Activated CD8-positive, alpha-beta T cell treated with anti-CD3 and anti-CD28 coated beads for 36 hours (primary cell): ENCODE measurements around the gene RASGRF2. TPM values are rescaled to one million over a fixed set of nuclear protein-coding genes. Genes with fewer than 3 reads are reported as not detected.

Experiments used
- ATAC-seq: fragments of 200-7000 bp; cut with Tn5 transposase; one replicate; pipeline ENCODE4 v1.10.0; 2021; ENCODE audit warnings: mild to moderate bottlenecking, moderate library complexity
- CTCF ChIA-PET: fragments of 350-600 bp; sonication (Branson Sonifier 250); formaldehyde crosslinking; loops from one replicate; lab custom pipeline; 2021; ENCODE audit warnings: antibody characterized with exemption; lab: Charles Lee
- POLR2A ChIA-PET: fragments of 350-600 bp; sonication (Branson Sonifier 250); formaldehyde crosslinking; loops from one replicate; lab custom pipeline; 2021; ENCODE audit warnings: antibody characterized with exemption; lab: Charles Lee
- DNase-seq: peaks from one replicate; pipeline ENCODE4 v3.0.0-alpha.2; 2020
- H3K27ac Mint-ChIP-seq: one replicate; pipeline ENCODE4 v1.8.0; 2021; ENCODE audit warnings: mild to moderate bottlenecking, mixed read lengths
- H3K27me3 Mint-ChIP-seq: one replicate; pipeline ENCODE4 v1.8.0; 2021; ENCODE audit warnings: mixed read lengths
- H3K36me3 Mint-ChIP-seq: one replicate; pipeline ENCODE4 v1.8.0; 2021; ENCODE audit warnings: low read depth, mixed read lengths
- H3K4me1 Mint-ChIP-seq: one replicate; pipeline ENCODE4 v1.8.0; 2021; ENCODE audit warnings: low read depth, mixed read lengths
- H3K4me3 Mint-ChIP-seq: one replicate; pipeline ENCODE4 v1.8.0; 2021; ENCODE audit warnings: mild to moderate bottlenecking, moderate library complexity, mixed read lengths
- H3K9me3 Mint-ChIP-seq: one replicate; pipeline ENCODE4 v1.8.0; 2021; ENCODE audit warnings: mixed read lengths
- CTCF ChIP-seq: fragments of 200-600 bp; IDR thresholded peaks from one replicate; pipeline ENCODE4 v1.8.0; 2022; ENCODE audit warnings: antibody characterized with exemption, mild to moderate bottlenecking
- intact Hi-C: fragments of 100-400 bp; cut with micrococcal nuclease; formaldehyde crosslinking; loops from one replicate; pipeline ENCODE4 v1.10.0; 2022
- total RNA-seq, 2 experiments: library from RNA; stranded (reverse); gene quantifications; one replicate each; pipeline ENCODE4 v1.2.3, GENCODE V29; 2021

Gene RASGRF2
- total RNA-seq, 2 experiments from 2014 or later = 14.9 to 15.8 TPM

- ATAC-seq = no peak
- no peak overlapping the region for H3K27ac Mint-ChIP-seq
Observed at GRCh38 chr5:81128416-81128815, 168.3 kb downstream of the RASGRF2 start.

GRCh38 chr5:81132381-81132780, 172.2 kb downstream of the RASGRF2 start:
- Mint-ChIP-seq H3K27me3 (no peaks in the 10 kb centered on the region), H3K36me3 (peaks cover 37% of the 10 kb centered on the region), H3K27ac (no peak overlapping the region), H3K4me3 (no peak overlapping the region), H3K9me3 (no peaks in the 10 kb centered on the region), H3K4me1 (peaks cover 5% of the 10 kb centered on the region)
- ATAC-seq (no peak), DNase-seq (no peak)
- no peak for TF ChIP-seq CTCF
- intact Hi-C loops = no loop called here
- CTCF ChIA-PET = no interaction called here
- POLR2A ChIA-PET = no interaction called here

More at GRCh38 chr5:81128416-81128815, 168.3 kb downstream of the RASGRF2 start:
- ChIA-PET CTCF (interaction anchor here (1.2 to 1.6 kb wide), 4 partner anchors 17 to 67 kb away, joined by 3 to 8 read pairs (median 4); no protein-coding TSS in a partner anchor), POLR2A (interaction anchor here (1.1 kb wide), 1 partner anchor 15 kb away, joined by 3 read pairs; no protein-coding TSS in a partner anchor)
- peaks cover 3% of the 10 kb centered on the region for H3K4me1 Mint-ChIP-seq
- H3K36me3 Mint-ChIP-seq = peaks cover 18% of the 10 kb centered on the region
- no peak for TF ChIP-seq CTCF
- no peaks in the 10 kb centered on the region for H3K27me3 Mint-ChIP-seq
- H3K4me3 Mint-ChIP-seq = no peak overlapping the region
- DNase-seq = no peak
- intact Hi-C loops = no loop called here
- no peaks in the 10 kb centered on the region for H3K9me3 Mint-ChIP-seq

- CTCF ChIA-PET = no interaction called here
- peaks cover 39% of the 10 kb centered on the region for H3K36me3 Mint-ChIP-seq
- H3K27me3 Mint-ChIP-seq = no peaks in the 10 kb centered on the region
- ATAC-seq (no peak), DNase-seq (no peak)
- H3K4me1 Mint-ChIP-seq = peaks cover 2% of the 10 kb centered on the region
- TF ChIP-seq CTCF = no peak
- H3K27ac Mint-ChIP-seq = no peak overlapping the region
- no peaks in the 10 kb centered on the region for H3K9me3 Mint-ChIP-seq
- intact Hi-C loops = no loop called here
- POLR2A ChIA-PET = interaction anchor here (1.1 kb wide), 1 partner anchor 453 kb away, joined by 3 read pairs; no protein-coding TSS in a partner anchor
- H3K4me3 Mint-ChIP-seq = no peak overlapping the region
Observed at GRCh38 chr5:81134066-81134465, 173.9 kb downstream of the RASGRF2 start.

GRCh38 chr5:81134566-81134965, 174.4 kb downstream of the RASGRF2 start:
- CTCF ChIA-PET = interaction anchor here (1.4 kb wide), 1 partner anchor 11 kb away, joined by 4 read pairs; no protein-coding TSS in a partner anchor
- no peak overlapping the region for H3K27ac Mint-ChIP-seq
- no peak for TF ChIP-seq CTCF
- H3K4me3 Mint-ChIP-seq = no peak overlapping the region
- peaks cover 2% of the 10 kb centered on the region for H3K4me1 Mint-ChIP-seq
- ATAC-seq (no peak), DNase-seq (no peak)
- peaks cover 37% of the 10 kb centered on the region for H3K36me3 Mint-ChIP-seq
- no peaks in the 10 kb centered on the region for H3K9me3 Mint-ChIP-seq
- H3K27me3 Mint-ChIP-seq = no peaks in the 10 kb centered on the region
- intact Hi-C loops = no loop called here
- POLR2A ChIA-PET = interaction anchor here (1.1 kb wide), 1 partner anchor 454 kb away, joined by 3 read pairs; no protein-coding TSS in a partner anchor

GRCh38 chr5:81136557-81136956, 176.4 kb downstream of the RASGRF2 start:
- no peak overlapping the region for H3K27ac Mint-ChIP-seq
- DNase-seq (no peak), ATAC-seq (no peak)
- H3K9me3 Mint-ChIP-seq = no peaks in the 10 kb centered on the region
- peaks cover 34% of the 10 kb centered on the region for H3K36me3 Mint-ChIP-seq
- peaks cover 2% of the 10 kb centered on the region for H3K4me1 Mint-ChIP-seq
- no peak for TF ChIP-seq CTCF
- no peak overlapping the region for H3K4me3 Mint-ChIP-seq
- intact Hi-C loops = no loop called here
- H3K27me3 Mint-ChIP-seq = no peaks in the 10 kb centered on the region
- CTCF ChIA-PET = no interaction called here
- POLR2A ChIA-PET = no interaction called here
